Renal cortex interstitium (tissue), 11 donors: ENCODE results near the gene TTYH1. TPM values are rescaled to one million over a fixed set of nuclear protein-coding genes. Genes with fewer than 3 reads are reported as not detected.
A peak's percentile ranks its signal among the peaks of the same experiment; 100 is the strongest.
"Not testable (repeated sequence)": the region's sequence is repeated elsewhere in the genome, so short reads cannot be mapped to it uniquely, and the experiment has no call there.

ENCODE experiments used
- DNase-seq, 11 donors: peaks; one replicate each; pipeline ENCODE4 v3.0.0-alpha.2; 2013; ENCODE audit warnings: low read depth in 9 of 11, low spot score in 4 of 11; ENCODE audit errors: extremely low read depth in 1 of 11
- polyA plus RNA-seq, 3 donors: library from polyadenylated mRNA; unstranded; fragments of 120-200 nt; gene quantifications; one replicate each; pipeline ENCODE4 v1.2.1, GENCODE V29; 2013; ENCODE audit not compliant: insufficient read length in 3 of 3

The TTYH1 gene
- polyA plus RNA-seq, 3 donors: 7.7 to 13.5 (median 8.0) TPM

DNA sequence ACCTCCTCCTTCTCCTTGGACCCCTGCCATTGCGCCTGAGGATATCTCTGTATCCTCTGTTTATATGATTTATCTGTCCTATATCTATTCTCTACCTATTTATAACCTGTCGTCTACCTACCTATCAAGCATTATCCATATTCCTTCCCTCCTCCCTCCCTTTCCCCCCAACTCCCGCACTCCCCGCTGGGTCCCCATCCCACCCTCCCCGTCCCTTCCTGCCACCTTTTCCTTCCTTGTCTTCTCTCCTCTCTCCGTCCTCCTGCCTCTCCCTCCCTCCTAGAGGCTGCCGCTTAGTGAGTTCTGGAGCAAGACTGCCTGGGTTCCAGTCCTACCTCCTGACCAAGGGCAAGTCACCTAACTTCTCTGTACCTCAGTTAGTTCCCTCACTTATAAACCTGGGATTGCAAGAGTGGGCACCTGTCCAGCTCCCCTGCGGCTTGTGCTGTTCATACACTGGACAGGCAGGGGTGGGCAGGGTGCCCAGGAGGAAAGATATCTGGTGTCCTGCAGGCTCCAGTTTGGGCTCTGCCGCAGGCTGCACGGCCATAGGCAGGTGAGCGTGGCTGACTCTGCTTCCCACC lies 16.1 kb downstream of the TTYH1 start:
- no peak for DNase-seq

DNA sequence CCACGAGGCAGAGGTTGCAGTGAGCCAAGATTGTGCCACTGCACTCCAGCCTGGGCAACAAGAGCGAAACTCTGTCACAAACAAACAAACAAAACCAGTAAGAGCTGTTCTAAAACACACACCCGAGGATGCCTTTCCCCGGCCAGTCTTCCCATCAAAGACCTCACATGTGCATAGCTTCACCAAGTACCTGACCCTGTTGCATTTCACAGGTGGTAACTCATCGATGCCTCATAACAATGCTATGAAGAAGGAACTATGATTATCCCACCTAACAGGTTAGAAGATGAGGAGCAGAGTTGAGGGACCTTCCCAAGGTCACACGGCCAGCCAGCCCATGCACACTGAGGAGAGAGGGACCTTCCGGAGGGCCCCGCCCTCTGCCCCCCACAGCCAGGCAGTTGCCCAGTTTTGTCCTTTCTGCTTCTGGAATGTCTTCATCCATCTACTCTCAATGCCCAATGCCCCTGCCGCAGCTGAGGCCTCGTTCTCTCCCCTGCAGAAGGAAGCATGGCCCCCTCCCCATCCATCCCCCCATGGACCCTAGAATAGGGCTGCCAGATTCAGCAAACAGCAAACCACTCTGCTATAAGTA lies 17.0 kb downstream of the TTYH1 start:
- no peak for DNase-seq

DNA sequence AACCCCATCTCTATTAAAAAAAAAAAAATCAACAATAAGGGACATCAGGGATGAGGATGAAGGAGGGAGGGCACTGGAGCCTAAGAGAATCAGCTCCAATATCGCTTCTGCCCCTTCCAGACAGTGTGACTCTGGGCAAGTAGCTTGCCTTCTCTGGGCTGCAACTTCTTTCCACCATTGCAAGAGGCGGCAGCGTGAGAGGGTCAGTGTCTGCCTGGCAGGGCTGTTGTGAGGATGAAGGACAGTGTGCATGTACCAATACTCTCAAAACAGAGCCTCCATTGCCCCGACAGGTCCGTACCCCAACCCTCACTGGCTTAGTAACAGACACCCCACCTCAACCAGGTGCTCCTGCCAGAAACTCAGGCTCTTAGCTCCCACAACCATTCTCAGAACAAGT lies 18.4 kb downstream of the TTYH1 start:
- no peak for DNase-seq

DNA sequence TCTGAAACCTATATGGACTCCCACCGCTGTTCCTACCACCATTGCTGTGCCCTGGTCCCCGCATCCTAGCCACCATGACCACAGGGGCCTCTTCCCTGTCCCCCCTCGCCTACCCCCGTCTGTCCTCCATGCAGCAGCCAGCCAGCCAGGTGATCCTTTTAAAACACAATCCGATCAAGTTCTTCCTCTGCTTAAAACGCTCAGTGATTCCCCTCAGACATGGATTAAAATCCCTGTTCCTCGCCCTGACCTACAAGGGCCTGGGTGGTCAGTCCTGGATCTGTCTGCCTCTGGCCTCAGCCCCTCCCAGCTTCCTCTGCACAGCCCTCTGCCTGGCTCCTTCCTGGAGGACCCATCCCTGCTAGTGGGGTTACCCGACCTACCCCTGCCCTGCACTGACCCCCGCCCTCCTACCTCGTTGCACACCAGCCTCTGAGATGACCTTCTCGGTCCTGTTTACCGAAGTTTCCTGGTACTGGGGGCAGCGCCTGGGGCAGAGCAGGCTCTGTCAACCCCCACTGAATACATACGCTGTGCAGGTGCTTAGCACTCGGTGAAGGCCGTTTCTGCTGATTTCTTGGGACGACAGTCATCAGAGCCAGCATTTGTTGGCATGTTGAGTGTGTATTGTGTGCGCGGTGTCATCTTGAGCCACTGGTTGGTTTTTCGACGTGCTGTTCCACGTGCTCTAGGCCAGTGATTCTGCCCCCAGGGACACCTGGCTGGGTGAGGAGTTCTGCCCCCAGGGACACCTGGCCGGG lies 19.0 kb downstream of the TTYH1 start:
- DNase-seq: no peak

DNA sequence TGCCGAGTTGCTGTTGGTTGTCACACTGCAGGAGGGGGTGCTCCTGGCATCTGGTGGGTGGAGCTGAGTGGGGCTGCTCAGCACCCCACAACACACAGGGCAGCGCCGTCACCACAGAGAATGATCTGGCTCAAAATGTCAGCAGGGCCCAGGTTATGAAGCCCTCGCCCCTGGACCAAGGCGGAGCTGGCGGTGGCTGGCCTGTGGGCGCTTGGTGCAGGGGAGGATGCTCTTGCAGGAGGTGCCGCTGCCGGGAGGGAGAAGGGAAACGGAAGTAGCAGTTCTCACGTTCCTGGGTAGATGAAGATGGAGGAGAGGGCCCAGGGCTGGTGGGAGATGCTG lies 19.6 kb downstream of the TTYH1 start:
- DNase-seq: no peak

DNA sequence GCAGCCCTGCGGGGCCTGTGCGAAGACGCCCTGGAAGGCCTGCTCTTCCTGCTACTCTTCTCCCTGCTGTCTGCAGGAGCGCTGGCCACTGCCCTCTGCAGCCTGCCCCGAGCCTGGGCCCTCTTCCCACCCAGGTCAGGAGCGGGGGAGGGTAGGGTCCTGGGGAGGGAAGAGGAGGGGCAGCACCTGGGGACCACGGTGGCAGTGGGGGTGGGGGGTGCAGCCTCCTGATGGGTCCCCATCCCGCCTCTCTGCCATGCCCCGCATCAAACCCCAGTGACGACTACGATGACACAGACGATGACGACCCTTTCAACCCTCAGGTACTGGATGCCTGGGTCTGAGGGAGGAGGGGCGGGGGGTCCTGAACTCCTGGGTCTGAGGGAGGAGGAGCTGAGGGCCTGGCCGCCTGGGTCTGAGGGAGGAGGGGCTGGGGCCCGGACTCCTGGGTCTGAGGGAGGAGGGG lies 20.3 kb downstream of the TTYH1 start:
- no peak for DNase-seq

DNA sequence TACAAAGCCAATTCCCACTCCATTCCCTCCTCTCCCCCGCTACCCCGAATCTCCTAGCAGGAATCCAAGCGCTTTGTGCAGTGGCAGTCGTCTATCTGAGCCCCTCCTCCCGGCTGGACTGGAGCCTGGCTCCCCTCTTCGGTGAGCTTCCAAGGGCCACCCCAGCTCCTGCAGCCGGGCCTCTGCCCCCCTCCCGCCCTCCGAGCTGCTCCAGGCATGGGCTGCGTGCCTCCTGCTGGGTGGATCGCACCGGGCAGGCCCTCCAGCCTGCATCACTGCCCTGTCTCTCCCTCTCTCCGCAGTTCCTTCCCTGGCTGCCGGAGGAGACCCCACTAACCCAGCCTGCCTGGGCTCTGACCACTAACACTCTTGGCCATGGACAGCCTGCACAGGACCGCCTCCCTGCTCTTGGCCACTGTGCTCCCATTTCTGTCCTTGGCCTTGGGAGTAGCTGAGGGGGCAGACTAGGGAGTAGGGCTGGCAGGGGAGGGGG lies 20.8 kb downstream of the TTYH1 start:
- DNase-seq: no peak

DNA sequence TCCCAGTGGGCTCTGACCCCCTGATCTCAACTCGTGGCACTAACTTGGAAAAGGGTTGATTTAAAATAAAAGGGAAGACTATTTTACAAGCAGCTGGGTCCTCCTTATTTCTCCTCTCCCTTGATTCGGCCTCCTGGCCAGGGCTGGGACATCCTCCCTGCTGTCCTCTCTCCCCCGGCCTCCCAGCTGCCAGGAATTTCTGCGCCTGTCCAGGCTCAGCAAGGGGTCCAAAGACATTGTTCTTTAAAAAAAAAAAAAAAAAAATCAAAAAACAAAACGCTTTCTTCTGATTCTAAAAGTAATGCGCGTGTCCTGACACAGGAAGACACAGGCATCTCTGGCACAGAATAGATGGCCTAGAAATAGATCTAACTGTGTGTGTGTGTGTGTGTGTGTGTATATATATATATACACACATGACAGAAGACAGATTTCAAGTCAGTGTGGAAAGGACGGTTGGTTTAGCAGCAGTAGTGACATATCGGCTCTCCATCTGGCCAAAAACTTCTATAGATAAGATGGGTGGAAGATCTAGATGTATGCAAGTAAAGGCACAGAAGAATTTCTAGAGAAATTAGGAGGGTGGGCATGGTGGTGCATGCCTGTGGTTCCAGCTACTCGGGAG lies 21.5 kb downstream of the TTYH1 start:
- DNase-seq: no peak

DNA sequence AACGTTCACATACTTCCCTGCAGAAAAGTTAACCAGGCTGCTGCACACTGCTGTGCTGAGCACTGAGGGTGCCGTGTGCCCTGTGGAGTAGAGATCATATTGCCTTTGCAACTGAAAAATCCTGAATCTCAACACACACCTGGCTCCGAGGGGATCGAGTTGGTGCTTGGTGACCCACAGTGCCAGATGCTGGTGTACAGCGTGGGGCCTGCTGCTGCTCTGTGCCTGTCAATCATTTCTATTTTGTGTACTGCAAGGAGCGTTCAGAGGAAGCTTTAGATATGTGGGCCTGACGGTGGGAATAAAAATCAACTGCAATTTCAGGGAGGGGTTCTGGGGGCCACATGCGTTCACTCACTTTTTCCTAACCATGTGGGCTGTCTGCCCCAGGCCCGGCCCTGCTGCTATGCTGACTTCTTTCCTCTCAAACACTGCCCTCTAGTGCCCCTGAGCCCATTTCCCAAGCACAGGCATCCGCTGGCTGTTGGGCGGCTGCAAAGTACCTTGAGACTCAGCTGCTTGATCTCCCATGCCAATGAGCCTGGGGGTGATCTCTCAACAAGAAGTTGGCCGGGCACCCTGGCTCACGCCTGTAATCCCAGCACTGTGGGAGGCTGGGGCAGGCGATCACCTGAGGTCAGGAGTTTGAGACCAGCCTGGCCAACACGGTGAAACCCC lies 24.0 kb downstream of the TTYH1 start:
- DNase-seq: no peak

DNA sequence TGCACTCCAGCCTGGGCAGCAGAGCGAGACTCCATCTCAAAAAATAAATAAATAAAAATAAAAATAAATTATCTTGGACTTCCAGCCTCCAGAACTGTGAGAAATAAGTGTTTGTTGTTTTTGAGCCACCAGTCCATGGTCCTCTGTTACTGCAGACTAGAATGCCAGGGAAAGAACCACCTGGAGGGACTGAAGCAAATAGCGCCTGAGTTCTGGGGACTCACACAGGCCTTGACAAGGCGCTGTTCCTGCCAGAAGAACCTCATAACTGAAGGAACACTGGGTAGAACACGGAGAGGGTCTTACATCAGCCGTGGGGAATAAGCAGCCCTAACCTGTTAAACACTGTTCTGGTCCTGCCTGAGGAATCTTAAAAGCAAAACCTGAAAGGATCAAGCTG lies 25.4 kb downstream of the TTYH1 start:
- no peak for DNase-seq

DNA sequence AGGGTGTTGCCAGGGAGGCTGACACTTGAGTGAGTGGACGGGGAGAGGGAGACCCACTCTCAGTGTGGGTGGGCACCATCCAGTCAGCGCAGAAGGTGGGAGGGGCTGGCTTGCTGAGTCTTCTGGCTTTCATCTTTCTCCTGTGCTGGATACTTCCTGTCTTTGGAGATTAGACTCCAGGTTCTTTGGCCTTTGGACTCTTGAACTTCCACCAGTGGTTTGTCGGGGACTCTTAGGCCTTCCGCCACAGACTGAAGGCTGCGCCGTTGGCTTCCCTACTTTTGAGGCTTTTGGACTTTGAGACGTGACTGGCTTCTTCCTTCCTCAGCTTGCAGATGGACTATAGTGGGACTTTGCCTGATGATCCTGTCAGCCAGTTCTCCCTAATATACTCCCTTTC lies 29.5 kb downstream of the TTYH1 start:
- DNase-seq: no peak

DNA sequence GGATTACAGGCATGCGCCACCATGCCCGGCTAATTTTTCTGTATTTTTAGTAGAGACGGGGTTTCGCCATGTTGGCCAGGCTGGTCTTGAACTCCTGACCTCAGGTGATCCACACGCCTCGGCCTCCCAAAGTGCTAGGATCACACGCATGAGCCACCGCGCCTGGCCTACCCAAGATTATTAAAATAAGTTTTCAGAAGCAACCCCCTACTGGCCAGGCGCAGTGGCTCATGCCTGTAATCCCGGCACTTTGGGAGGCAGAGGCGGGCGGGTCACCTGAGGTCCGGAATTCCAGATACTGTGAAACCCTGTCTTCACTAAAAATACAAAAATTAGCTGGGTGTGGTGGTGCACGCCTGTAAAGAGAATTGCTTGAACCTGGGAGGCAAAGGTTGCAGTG lies 31.1 kb downstream of the TTYH1 start:
- DNase-seq: not testable (repeated sequence)

DNA sequence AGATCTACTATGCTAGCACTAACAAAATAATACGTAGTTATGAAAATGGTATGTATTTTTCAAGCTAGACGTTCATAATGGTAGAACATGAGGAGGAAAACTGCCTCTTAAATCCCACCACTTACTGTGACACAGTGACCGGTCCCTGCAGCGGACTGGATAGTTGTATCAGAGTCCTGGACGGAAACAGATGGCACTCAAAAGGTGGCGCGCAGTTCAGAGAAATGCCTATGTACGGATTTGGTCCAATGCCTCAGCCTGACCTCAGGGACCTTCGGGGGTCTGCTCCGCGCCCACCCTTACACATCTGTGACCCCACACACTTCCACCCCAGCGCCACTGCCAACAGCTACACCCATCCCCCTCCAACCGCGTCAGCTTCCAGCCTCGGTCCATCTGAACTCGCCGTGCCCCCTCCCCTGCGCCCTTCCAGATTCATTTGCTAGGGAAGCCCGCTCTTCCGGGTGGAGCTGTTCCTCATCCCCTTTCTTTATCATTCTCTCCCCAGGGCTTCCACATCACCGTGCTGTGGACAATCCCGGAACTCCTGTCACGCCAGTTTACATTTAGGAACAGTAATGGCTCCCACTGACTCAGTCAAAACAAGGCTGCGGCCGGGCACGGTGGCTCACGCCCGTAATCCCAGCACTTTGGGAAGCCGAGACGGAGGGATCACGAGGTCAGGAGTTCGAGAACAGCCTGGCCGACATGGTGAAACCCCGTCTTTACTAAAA lies 32.9 kb downstream of the TTYH1 start:
- DNase-seq: peak in 1 of 11 donors; percentile 55

DNA sequence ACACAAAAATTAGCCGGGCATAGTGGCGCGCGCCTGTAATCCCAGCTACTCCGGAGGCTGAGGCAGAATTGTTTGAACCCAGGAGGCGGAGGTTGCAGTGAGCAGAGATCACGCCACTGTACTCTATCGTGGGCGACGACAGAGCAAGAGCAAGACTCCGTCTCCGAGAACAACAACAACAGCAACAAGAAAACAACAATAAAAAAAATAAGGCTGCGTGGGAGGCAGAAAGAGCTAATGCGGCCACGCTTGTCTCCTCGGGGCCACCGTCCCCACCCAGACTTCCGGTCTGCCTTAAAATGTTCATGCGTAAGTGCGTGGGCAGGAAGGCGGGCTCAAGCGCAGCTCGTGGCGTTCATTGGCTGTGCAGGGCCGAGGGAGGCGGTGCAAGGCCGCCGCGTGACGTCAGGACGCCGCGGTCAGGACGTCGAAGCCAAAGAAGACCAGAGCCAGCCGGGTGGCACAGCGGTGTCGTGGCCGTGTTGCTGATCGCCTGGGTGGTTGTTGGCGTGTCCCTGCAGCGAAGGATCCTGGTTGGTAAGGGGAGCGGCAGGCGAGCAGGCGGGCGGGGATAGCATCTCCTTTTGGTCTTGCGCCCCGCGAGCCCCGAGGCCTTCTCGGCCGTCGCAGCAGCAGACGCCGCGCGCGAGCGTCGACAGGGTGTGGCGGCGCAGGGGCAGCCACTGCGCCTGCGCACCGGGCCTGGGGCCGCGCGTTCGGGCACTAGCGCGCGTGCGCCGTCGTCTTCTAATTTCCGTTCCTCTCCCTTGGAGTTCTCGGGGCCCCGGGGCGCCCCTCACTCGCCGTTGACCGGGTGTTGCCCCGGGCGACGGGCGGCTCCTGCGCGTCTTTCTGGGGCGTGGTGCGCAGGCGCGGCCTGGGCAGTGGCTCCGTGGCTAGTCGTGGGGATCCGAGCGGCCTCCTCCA lies 33.8 kb downstream of the TTYH1 start, which contains the start of gene LENG8:
Gene LENG8, plus strand, starts transcription at position 426 of the 927 bp plus-strand sequence. CDS start 2,146 bp downstream, outside the sequence.
- DNase-seq: peak in 10 of 11 donors; percentile 91 to 98 (median 96)

DNA sequence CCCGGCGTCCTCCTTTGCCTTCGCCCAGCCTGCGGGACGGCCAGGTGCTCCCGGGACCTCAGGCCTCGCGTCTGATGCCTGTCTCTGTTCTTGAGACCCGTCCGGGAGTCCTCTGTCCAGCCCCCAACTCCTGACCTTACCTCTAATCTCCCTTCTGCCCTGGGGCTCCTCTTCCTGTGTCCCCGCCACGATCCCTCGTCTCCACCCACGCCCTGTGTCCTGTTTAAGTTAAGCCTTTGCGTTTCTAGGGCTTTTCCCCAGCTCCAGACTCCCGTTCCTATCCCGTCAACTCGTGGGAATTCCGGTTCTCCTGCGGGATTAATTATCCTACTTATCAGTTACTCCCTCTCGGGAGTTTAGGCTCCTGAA lies 34.4 kb downstream of the TTYH1 start:
- DNase-seq: no peak

DNA sequence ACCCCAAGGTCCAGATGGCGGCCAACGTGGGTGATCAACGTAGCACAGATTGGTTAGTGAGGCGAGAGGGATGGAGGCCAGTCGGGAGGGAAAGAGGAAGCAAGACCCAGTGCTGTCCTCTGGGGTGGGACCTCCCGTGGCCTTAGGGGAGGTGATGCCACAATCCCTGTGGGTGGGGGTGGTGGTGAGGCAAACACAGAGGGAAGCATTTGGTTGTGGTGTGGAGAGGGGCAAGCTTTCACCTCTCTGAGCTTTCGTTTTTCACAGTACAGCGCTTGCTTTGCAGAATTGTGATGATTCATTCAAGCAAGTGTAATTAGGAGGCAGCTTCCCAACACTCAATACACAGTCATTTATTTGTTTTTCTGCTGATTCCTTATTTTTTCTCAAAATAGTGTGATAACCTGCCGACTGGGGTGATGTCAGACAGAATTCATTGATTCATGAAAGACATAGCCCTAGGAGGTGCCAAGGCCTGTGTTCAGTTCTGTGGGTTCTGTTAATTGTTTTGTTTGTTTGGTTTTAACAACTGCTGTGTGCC lies 36.1 kb downstream of the TTYH1 start:
- no peak for DNase-seq

DNA sequence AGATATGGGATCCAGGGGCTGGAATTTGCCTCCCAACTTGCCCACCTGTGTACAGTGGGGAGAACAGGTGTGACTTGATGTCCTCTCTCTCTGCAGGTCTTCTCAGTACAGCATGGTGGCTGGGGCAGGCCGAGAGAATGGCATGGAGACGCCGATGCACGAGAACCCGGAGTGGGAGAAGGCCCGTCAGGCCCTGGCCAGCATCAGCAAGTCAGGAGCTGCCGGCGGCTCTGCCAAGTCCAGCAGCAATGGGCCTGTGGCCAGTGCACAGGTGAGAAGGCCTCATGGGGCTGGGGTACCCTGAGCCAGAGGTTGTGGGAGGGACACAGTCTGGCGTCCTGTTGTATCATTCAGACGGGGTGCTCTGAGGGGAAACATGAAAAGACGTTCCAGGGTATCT lies 36.7 kb downstream of the TTYH1 start:
- DNase-seq: no peak
